ENCODE measurements around the gene SLC35D2. TPM values are rescaled to one million over a fixed set of nuclear protein-coding genes. Genes with fewer than 3 reads are reported as not detected.

Gene SLC35D2
- total RNA-seq, 1 donor from 2014 or later = 27.2 TPM

DNA sequence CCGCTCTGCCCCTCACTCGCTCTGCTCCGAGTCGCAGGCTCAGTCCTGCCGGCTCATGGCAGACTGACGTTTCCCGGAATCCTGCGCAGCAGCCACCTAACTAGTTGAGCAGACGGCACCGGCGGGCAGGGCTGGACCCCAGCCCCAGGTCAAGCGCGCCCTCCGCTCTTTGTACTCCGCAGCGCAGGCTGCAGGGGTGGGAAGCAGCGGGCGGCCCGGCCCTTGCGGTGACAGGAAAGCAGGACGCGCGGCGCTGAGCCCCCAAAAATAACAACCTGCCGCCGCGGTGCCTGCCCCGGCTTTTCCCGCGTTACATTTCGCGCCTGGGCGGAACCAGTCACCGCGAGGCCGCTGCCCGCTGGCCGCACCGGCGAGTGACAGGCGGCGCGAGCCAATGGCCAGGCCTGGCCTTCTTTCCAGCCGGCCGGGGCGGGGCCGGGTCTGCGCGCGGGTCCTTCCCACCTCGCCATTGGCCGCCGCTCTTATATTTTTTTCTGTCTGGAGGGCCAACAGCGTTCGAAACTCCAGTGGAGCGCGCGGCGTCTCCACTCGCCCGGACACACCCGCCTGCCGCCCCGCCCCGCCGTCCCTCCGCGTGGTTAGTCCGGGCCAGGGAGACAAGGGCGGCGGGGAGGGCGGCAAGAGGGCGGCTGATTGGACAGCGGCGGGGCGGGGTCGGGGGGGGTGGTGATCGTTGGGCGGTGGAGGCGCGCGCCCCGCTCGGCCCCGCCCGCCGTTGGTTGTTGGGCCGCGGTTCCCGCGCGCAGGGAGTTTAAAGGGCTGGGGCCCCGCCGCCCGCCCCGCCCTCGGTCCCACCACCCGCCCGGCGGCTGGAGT is 34.8 kb upstream of the SLC35D2 start, which contains the start of gene ZNF367:
Gene ZNF367, minus strand, starts transcription at position 288 of the 837 bp plus-strand sequence. CDS start 338 bp downstream, outside the sequence.
- peak within 1 kb of the TSS; percentile 94 for H3K4me3 Mint-ChIP-seq (ENCODE audit: unreplicated experiment)
- no peaks in the 10 kb centered on the region for H3K36me3 Mint-ChIP-seq (ENCODE audit: low read depth, unreplicated experiment)
- DNase-seq (ENCODE audit: low spot score) = peak; percentile 94
- H3K4me1 Mint-ChIP-seq (ENCODE audit: unreplicated experiment) = peaks cover 4% of the 10 kb centered on the region
- H3K9me3 Mint-ChIP-seq (ENCODE audit: unreplicated experiment) = no peaks in the 10 kb centered on the region
- TF ChIP-seq, protein P1, sequence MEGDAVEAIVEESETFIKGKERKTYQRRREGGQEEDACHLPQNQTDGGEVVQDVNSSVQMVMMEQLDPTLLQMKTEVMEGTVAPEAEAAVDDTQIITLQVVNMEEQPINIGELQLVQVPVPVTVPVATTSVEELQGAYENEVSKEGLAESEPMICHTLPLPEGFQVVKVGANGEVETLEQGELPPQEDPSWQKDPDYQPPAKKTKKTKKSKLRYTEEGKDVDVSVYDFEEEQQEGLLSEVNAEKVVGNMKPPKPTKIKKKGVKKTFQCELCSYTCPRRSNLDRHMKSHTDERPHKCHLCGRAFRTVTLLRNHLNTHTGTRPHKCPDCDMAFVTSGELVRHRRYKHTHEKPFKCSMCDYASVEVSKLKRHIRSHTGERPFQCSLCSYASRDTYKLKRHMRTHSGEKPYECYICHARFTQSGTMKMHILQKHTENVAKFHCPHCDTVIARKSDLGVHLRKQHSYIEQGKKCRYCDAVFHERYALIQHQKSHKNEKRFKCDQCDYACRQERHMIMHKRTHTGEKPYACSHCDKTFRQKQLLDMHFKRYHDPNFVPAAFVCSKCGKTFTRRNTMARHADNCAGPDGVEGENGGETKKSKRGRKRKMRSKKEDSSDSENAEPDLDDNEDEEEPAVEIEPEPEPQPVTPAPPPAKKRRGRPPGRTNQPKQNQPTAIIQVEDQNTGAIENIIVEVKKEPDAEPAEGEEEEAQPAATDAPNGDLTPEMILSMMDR (IDR thresholded peaks at IDR 0.05; ENCODE audit: unreplicated experiment) = no peak
- peak within 1 kb of the TSS; percentile 61 for H3K27ac Mint-ChIP-seq (ENCODE audit: unreplicated experiment)
- peaks cover 5% of the 10 kb centered on the region for H3K27me3 Mint-ChIP-seq (ENCODE audit: unreplicated experiment)

DNA sequence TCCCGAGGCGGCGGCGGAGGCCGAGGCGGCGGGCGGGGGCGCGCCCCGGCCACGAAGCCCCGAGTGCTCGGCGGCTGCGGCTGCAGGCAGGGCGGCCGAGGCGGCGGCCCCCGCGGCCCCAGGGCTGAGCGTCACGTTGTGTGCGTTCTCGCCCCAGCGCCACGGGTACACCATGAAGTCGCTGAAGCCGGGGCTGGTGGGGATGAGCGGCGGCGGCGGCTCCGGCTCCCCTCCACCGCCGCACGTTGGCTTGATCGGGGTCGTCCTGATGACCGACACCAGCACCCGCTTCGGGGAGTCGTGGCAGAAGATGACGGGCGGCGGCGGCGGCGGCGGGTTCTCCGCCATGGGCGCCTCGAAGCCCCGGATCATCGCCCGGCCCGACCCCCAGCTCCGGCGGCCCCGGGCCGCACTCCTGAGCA is 34.2 kb upstream of the SLC35D2 start:
- TF ChIP-seq, protein P1 (IDR thresholded peaks at IDR 0.05; ENCODE audit: unreplicated experiment) = no peak
- Mint-ChIP-seq H3K27ac (ENCODE audit: unreplicated experiment) (no peak overlapping the region), H3K9me3 (ENCODE audit: unreplicated experiment) (no peaks in the 10 kb centered on the region), H3K4me1 (ENCODE audit: unreplicated experiment) (peaks cover 4% of the 10 kb centered on the region), H3K36me3 (ENCODE audit: low read depth, unreplicated experiment) (no peaks in the 10 kb centered on the region), H3K4me3 (ENCODE audit: unreplicated experiment) (peak overlapping the region; percentile 89), H3K27me3 (ENCODE audit: unreplicated experiment) (peaks cover 5% of the 10 kb centered on the region)
- DNase-seq (ENCODE audit: low spot score) = peak; percentile 25

DNA sequence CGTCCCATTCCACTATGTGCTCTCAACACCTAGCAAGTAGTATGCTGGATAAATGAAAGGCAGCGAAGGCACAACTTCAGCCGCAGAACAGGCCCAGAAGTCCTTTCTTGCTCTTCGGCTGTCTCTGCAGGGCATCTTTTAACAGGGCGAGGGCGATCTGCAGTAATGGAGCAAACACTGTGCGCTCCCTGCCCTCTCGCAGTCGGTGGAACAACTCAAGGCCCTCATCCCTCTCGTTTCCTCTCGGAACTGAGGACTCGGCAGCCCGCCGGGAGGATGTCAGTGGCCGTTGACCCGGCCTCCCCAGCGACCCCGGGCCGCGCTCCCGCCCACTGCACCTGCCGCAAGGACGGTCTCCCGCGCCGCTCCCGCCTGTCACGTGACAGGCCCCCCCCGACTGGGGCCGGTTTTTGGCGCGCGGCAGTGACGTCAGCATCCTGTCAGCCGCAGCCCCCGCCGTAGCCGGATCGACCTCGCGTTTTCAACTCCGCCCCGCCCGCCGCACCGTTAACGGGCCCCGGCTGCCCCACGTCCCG is 33.6 kb upstream of the SLC35D2 start:
- Mint-ChIP-seq H3K36me3 (ENCODE audit: low read depth, unreplicated experiment) (no peaks in the 10 kb centered on the region), H3K4me1 (ENCODE audit: unreplicated experiment) (peaks cover 4% of the 10 kb centered on the region), H3K27ac (ENCODE audit: unreplicated experiment) (no peak overlapping the region), H3K4me3 (ENCODE audit: unreplicated experiment) (peak overlapping the region; percentile 94), H3K9me3 (ENCODE audit: unreplicated experiment) (no peaks in the 10 kb centered on the region), H3K27me3 (ENCODE audit: unreplicated experiment) (peaks cover 5% of the 10 kb centered on the region)
- DNase-seq (ENCODE audit: low spot score) = peak; percentile 77
- TF ChIP-seq, protein P1 (IDR thresholded peaks at IDR 0.05; ENCODE audit: unreplicated experiment) = no peak

DNA sequence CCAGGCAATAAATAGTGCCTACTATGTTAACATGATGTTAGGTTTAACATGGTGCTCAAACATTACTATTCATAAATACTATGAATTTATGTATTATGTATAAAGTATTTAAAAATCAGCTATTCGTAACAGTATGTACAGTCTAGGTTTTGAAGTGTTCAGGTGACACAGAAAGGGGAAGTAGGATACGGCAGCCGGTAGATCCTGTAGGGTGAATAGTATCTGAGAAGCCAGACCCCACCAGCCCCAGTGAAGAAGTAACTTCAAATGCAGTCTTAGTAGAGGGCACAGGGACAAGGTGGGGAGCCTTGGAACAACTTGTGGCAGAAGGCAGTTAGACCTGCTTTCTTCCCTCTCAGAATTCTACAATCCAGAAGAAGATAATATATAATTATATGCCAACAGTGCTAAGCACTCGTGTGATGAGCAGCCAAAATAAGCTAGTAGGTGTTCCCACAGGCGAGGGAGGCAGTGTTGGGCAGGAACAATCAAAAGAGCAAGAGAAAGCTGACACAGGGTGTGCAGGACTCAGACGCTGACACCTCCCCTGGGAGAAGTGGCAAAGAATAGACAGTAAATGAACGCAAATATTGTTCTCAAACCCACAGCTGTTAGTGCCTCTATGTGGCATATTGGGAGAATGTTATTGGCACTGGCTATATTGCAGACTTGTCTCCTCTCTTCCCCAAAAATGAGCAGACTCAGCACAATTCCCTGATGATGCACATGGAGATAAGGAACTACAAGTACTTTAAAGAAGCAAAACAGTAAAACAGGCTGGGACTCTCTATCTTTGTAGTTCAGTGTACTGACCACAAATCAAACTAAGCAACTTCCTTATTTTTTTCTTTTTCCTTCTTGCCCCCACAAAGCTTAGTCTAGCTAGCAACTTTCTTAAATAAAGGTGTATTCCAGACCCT is 30.1 kb upstream of the SLC35D2 start:
- DNase-seq (ENCODE audit: low spot score) = no peak
- TF ChIP-seq, protein P1 (IDR thresholded peaks at IDR 0.05; ENCODE audit: unreplicated experiment) = no peak
- Mint-ChIP-seq H3K9me3 (ENCODE audit: unreplicated experiment) (no peaks in the 10 kb centered on the region), H3K4me3 (ENCODE audit: unreplicated experiment) (no peak overlapping the region), H3K27ac (ENCODE audit: unreplicated experiment) (no peak overlapping the region), H3K27me3 (ENCODE audit: unreplicated experiment) (peaks cover 5% of the 10 kb centered on the region), H3K4me1 (ENCODE audit: unreplicated experiment) (peaks cover 4% of the 10 kb centered on the region), H3K36me3 (ENCODE audit: low read depth, unreplicated experiment) (no peaks in the 10 kb centered on the region)
